GM12873 (cell line): ENCODE results near the gene YPEL5.

Experiments
- CTCF ChIP-seq: IDR thresholded peaks from 2 replicates; pipeline ENCODE4 v1.5.1; 2012; ENCODE audit warnings: low read depth, mild to moderate bottlenecking, moderate library complexity, low read length, control low read depth; ENCODE audit not compliant: insufficient read depth; ENCODE audit errors: missing control alignments

YPEL5 gene

DNA sequence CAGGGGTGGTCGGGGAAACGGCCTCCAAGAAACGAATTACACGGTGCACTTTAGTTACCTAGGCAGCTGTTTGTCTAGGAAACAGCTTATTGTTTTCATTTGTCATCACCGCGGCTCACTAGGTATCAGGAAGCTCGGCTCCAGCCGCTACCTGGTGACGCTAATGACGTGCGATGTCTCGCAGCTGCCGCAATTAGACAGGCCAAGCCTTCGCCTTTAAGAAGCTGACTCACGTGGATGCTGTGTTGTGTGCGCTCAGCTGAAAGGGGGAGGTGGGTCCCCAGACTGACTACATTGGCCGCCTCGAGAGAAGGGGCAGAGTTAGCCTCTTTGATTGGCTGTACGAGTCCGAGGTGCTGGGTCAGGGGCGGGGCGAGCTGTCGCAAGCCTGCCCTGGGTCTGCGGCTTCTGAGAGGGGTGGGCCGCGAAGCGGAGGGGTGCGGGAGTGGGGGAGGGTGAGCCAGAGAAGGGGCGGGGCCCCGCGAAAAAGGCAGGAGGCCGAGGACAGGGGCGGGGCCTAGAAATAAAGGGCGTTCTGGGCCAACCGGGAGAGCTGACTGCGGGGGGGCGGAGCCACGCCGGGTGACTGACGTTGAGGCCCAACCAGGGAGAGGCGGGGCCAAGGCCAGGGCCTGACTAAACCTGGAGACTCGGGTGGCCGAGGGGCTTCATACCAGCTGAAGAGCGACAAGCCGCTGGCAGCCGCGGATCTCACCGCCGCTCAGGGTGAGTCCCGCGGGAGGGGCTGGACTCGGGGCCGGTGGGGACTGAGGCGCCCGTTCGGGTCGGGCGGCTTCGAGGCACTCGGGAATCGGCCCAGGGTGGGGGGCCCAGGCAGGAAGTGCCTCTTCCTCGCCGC lies at the start of gene YPEL5:
TSS of gene YPEL5 (plus strand) at position 671 of the 859 bp plus-strand sequence. CDS start 9,645 bp downstream, outside the sequence.
- TF ChIP-seq CTCF = no peak

- TF ChIP-seq CTCF = no peak
Observed at GRCh38 chr2:30098266-30099005, 48.4 kb upstream of the YPEL5 start.

DNA sequence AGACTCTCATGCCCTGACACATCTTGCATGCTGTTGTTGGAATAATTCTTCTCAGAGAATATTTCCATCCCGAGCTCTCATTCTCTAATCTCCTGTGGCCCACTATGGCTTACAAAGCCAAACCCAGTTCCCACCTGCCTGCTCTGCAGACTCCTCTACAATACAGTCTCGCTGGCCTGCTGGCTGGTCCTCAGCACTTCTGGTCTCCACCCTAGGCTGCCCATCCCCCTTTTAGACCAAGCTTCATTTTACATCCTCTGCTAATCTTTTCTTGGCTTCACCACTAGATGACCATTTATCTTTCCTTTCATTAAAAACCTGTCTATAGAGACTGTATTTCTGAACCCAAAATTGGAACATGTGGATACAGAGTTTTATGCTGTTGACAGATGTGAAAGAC lies 42.5 kb upstream of the YPEL5 start:
- TF ChIP-seq CTCF = no peak

DNA sequence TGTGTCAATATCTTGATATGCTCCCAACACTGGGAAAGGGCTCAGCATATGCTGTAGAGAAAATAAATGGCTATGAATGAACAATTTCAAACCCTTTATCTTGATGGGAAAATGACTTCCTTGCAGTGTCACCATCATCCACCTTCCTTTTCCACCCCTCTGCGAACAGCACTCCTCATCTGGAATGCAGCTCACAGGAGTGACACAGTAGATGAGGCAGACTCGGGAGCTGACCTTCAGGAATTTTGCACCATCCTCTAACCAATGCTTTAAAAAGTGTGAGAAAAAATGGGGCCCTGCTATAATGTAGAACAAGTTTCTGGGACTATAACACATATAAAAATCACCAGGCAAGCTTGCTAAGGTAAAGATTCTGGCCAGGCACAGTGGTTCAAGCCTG lies 41.3 kb upstream of the YPEL5 start:
- TF ChIP-seq CTCF = no peak

- TF ChIP-seq CTCF = no peak
Observed at GRCh38 chr2:30106543-30106942, 40.3 kb upstream of the YPEL5 start.

- no peak for TF ChIP-seq CTCF
Observed at GRCh38 chr2:30108192-30108591, 38.6 kb upstream of the YPEL5 start.

DNA sequence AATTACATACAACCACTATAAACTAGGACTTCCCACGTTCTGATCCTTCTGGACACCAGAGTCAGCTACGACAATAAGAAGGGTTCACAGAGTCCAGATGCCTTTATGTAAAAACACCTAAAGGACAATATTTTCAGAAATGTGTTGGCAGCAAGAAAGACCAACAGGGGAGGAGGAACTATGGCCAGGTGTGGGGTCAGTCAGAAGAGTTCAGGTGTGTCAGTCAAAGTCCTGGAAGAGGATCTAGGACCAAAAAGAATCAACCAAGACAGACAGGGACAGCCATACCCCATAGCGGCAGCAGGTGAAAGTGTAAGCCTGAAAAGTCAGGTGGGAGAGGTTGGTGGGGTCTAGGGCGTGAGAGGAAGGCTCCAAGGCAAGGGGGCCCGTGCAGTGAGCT lies 38.0 kb upstream of the YPEL5 start:
- no peak for TF ChIP-seq CTCF
